ENCODE results near the gene SLC2A4.
"Not testable (repeated sequence)": the region's sequence is repeated elsewhere in the genome, so short reads cannot be mapped to it uniquely, and the experiment has no call there.

Gene SLC2A4

DNA sequence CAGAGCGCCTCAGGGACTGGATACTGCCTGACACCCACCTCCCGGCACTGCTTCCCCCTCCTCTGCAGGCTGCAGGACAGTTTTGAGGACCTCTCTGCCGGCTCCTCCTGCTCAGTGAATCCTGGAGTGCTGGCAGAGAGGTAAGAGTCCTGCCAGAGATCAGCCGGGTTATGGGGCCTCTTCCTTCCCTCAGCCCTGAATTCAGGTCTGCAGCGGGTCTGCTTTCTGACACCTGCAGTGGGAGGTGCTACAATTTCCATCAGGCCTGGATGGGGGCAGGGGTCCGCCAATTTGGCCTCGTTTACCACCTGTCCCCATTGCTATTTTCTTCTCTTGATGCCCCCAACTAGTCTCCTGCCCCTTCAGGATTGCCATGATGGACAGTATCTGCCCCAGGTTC, 50.6 kb downstream of the SLC2A4 start:
- H3K4me3 ChIP-seq (ENCODE audit: low read depth, low read length), result no peak overlapping the region
- no peaks in the 10 kb centered on the region for H3K36me3 ChIP-seq (replicated peaks)
- TF ChIP-seq, protein P1, sequence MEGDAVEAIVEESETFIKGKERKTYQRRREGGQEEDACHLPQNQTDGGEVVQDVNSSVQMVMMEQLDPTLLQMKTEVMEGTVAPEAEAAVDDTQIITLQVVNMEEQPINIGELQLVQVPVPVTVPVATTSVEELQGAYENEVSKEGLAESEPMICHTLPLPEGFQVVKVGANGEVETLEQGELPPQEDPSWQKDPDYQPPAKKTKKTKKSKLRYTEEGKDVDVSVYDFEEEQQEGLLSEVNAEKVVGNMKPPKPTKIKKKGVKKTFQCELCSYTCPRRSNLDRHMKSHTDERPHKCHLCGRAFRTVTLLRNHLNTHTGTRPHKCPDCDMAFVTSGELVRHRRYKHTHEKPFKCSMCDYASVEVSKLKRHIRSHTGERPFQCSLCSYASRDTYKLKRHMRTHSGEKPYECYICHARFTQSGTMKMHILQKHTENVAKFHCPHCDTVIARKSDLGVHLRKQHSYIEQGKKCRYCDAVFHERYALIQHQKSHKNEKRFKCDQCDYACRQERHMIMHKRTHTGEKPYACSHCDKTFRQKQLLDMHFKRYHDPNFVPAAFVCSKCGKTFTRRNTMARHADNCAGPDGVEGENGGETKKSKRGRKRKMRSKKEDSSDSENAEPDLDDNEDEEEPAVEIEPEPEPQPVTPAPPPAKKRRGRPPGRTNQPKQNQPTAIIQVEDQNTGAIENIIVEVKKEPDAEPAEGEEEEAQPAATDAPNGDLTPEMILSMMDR (IDR thresholded peaks at IDR 0.05; ENCODE audit: low read depth, low read length, missing control alignments), result no peak
- DNase-seq, result no peak
- in situ Hi-C loops (cut with HindIII; ENCODE audit: low pct_ligation_motif_present, low sequenced_read_pairs), result no loop called here
- H3K27ac ChIP-seq, result no peak overlapping the region
- no peaks in the 10 kb centered on the region for H3K27me3 ChIP-seq (replicated peaks)

- in situ Hi-C loops (cut with HindIII; ENCODE audit: low pct_ligation_motif_present, low sequenced_read_pairs); DNase-seq; H3K4me3 ChIP-seq (ENCODE audit: low read depth, low read length): not testable (repeated sequence)
Measured at GRCh38 chr17:7332600-7333069, 51.1 kb downstream of the SLC2A4 start.

GRCh38 chr17:7334938-7335538, 53.5 kb downstream of the SLC2A4 start:
- in situ Hi-C loops (cut with HindIII; ENCODE audit: low pct_ligation_motif_present, low sequenced_read_pairs), result no loop called here
- H3K4me3 ChIP-seq (ENCODE audit: low read depth, low read length), result no peak overlapping the region
- no peak overlapping the region for H3K27ac ChIP-seq

More at GRCh38 chr17:7332600-7333069, 51.1 kb downstream of the SLC2A4 start:
- not testable (repeated sequence) for H3K36me3 ChIP-seq (replicated peaks); H3K27ac ChIP-seq; H3K27me3 ChIP-seq (replicated peaks)

DNA sequence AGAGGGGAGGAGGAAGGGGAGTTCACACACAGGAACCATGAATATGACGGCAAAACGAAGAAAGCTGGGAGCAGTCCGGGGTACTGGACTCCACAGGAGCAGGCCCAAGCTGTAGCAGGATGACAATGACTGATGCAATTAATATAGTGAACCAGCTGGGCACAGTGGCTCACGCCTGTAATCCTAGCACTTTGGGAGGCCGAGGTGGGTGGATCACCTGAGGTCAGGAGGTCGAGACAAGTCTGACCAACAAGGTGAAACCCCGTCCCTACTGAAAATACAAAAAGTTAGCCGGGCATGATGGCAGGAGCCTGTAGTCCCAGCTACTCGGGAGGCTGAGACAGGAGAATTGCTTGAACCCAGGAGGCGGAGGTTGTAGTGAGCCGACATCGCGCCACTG, 54.2 kb downstream of the SLC2A4 start:
- H3K4me3 ChIP-seq (ENCODE audit: low read depth, low read length); H3K27me3 ChIP-seq (replicated peaks); DNase-seq; H3K27ac ChIP-seq; H3K36me3 ChIP-seq (replicated peaks); in situ Hi-C loops (cut with HindIII; ENCODE audit: low pct_ligation_motif_present, low sequenced_read_pairs): not testable (repeated sequence)

More at GRCh38 chr17:7334938-7335538, 53.5 kb downstream of the SLC2A4 start:
- TF ChIP-seq, protein P1 (IDR thresholded peaks at IDR 0.05; ENCODE audit: low read depth, low read length, missing control alignments), result no peak
- DNase-seq, result no peak
- Histone ChIP-seq H3K27me3 (replicated peaks) (no peaks in the 10 kb centered on the region), H3K36me3 (replicated peaks) (no peaks in the 10 kb centered on the region)

DNA sequence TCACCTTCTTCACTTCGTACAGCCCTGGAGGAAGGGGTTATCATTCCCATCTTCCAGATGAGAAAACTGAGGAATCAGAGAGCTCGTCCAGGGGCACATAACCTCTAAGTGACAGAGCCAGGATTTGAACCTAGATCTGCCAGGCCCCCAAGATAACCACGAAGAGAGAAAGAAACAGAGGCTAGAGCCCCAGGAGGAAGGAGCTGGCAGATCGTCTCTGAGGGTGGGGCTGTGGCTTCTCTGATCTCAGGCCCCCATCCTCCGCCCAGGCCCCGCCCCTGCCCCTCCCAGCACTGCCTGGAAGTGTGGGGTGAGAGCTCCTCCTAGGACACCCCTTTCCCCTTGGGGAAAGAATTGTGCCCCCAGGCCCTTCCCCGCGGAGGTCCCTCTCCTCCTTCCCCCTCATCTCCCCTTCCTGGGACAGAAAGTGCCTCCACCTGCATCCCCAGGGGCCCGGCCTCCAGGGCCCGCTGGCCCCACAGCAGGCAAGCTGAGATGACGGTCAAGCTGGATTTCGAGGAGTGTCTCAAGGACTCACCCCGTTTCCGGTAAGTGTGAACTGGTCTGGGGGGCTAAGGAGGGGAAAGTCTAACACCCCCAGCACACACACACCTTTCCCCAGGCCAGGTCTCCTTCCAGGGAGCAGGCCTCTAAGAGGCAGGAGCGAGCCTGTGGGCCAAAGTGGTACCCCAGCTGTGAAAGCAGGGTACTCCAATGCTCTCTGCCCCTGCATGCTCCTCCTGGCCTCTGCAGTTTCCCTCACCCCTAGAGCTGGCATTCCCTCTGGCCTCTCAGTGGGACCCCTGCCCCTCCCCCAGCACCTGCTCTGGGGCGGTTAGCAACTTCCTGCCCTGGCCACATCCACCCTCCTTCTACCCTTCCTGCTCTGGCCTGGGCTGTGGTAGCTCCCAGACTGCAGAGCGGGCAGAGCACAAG, 55.0 kb downstream of the SLC2A4 start, which contains the start of gene ACAP1:
Gene ACAP1, plus strand, starts transcription at position 290 of the 936 bp plus-strand sequence. Its CDS starts 206 bp downstream, at position 496.
- Histone ChIP-seq H3K27me3 (replicated peaks) (no peaks in the 10 kb centered on the region), H3K27ac (no peak within 1 kb of the TSS), H3K36me3 (replicated peaks) (no peaks in the 10 kb centered on the region), H3K4me3 (ENCODE audit: low read depth, low read length) (no peak within 1 kb of the TSS)
- DNase-seq, result no peak
- TF ChIP-seq, protein P1 (IDR thresholded peaks at IDR 0.05; ENCODE audit: low read depth, low read length, missing control alignments), result no peak
- in situ Hi-C loops (cut with HindIII; ENCODE audit: low pct_ligation_motif_present, low sequenced_read_pairs), result no loop called here

GRCh38 chr17:7337600-7337999, 56.1 kb downstream of the SLC2A4 start:
- H3K4me3 ChIP-seq (ENCODE audit: low read depth, low read length); DNase-seq; H3K27ac ChIP-seq; H3K27me3 ChIP-seq (replicated peaks); in situ Hi-C loops (cut with HindIII; ENCODE audit: low pct_ligation_motif_present, low sequenced_read_pairs); H3K36me3 ChIP-seq (replicated peaks): not testable (repeated sequence)

Measured in brain microvascular endothelial cell (primary cell).